GM12864 (cell line): ENCODE data around the gene NRSN1.

ENCODE experiments used
- DNase-seq: peaks from one replicate; pipeline ENCODE4 v3.0.0-alpha.2; 2011; ENCODE audit warnings: low read depth
- H3K4me3 ChIP-seq: 2 replicates; pipeline ENCODE4 v1.5.1; 2011; ENCODE audit warnings: mild to moderate bottlenecking, low read depth, low read length, control low read depth
- TF ChIP-seq, protein P1 (sequence below): IDR thresholded peaks from 2 replicates; pipeline ENCODE4 v1.5.1; 2011; ENCODE audit warnings: low read depth, mild to moderate bottlenecking, moderate library complexity, low read length, control low read depth, inconsistent platforms; ENCODE audit errors: missing control alignments

Gene NRSN1, protein sequence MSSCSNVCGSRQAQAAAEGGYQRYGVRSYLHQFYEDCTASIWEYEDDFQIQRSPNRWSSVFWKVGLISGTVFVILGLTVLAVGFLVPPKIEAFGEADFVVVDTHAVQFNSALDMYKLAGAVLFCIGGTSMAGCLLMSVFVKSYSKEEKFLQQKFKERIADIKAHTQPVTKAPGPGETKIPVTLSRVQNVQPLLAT

GRCh38 chr6:24125980-24126379, at the start of gene NRSN1:
Gene NRSN1, plus strand, starts transcription at chr6:24126215. Its CDS starts 8,113 bp downstream, at chr6:24134328.
- TF ChIP-seq, protein P1, sequence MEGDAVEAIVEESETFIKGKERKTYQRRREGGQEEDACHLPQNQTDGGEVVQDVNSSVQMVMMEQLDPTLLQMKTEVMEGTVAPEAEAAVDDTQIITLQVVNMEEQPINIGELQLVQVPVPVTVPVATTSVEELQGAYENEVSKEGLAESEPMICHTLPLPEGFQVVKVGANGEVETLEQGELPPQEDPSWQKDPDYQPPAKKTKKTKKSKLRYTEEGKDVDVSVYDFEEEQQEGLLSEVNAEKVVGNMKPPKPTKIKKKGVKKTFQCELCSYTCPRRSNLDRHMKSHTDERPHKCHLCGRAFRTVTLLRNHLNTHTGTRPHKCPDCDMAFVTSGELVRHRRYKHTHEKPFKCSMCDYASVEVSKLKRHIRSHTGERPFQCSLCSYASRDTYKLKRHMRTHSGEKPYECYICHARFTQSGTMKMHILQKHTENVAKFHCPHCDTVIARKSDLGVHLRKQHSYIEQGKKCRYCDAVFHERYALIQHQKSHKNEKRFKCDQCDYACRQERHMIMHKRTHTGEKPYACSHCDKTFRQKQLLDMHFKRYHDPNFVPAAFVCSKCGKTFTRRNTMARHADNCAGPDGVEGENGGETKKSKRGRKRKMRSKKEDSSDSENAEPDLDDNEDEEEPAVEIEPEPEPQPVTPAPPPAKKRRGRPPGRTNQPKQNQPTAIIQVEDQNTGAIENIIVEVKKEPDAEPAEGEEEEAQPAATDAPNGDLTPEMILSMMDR, result no peak
- H3K4me3 ChIP-seq, result no peak within 1 kb of the TSS
- no peak for DNase-seq

- TF ChIP-seq, protein P1, result no peak
- DNase-seq, result no peak
- no peak overlapping the region for H3K4me3 ChIP-seq
Measured at GRCh38 chr6:24078200-24078599, 47.8 kb upstream of the NRSN1 start.

- TF ChIP-seq, protein P1, result no peak
- no peak for DNase-seq
- no peak overlapping the region for H3K4me3 ChIP-seq
Measured at GRCh38 chr6:24079076-24079475, 46.9 kb upstream of the NRSN1 start.

- H3K4me3 ChIP-seq, result no peak overlapping the region
- DNase-seq, result no peak
- TF ChIP-seq, protein P1, result no peak
Measured at GRCh38 chr6:24080711-24081110, 45.3 kb upstream of the NRSN1 start.

GRCh38 chr6:24089736-24090135, 36.3 kb upstream of the NRSN1 start:
- no peak overlapping the region for H3K4me3 ChIP-seq
- TF ChIP-seq, protein P1, result no peak
- no peak for DNase-seq

GRCh38 chr6:24092407-24092806, 33.6 kb upstream of the NRSN1 start:
- no peak overlapping the region for H3K4me3 ChIP-seq
- no peak for DNase-seq
- TF ChIP-seq, protein P1, result no peak

GRCh38 chr6:24093381-24093780, 32.6 kb upstream of the NRSN1 start:
- H3K4me3 ChIP-seq, result no peak overlapping the region
- TF ChIP-seq, protein P1, result no peak

More at GRCh38 chr6:24093381-24093780, 32.6 kb upstream of the NRSN1 start:
- DNase-seq, result no peak
